ENCODE data around the gene SMIM35.

SMIM35 gene

GRCh38 chr11:118000067-118000849 lies 86.5 kb downstream of the SMIM35 start:
- no peak for DNase-seq

GRCh38 chr11:117999354-117999993 lies 87.3 kb downstream of the SMIM35 start:
- no peak for DNase-seq

DNA sequence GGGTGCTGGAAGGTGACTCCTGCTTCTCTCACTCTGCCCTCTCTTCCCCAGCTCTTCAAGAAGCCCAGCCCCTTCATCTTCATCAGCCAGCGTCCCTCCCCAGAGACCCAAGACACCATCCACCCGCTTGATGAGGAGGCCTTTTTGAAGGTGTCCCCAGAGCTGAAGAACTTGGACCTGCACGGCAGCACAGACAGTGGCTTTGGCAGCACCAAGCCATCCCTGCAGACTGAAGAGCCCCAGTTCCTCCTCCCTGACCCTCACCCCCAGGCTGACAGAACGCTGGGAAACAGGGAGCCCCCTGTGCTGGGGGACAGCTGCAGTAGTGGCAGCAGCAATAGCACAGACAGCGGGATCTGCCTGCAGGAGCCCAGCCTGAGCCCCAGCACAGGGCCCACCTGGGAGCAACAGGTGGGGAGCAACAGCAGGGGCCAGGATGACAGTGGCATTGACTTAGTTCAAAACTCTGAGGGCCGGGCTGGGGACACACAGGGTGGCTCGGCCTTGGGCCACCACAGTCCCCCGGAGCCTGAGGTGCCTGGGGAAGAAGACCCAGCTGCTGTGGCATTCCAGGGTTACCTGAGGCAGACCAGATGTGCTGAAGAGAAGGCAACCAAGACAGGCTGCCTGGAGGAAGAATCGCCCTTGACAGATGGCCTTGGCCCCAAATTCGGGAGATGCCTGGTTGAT lies 88.0 kb downstream of the SMIM35 start:
- DNase-seq: no peak

DNA sequence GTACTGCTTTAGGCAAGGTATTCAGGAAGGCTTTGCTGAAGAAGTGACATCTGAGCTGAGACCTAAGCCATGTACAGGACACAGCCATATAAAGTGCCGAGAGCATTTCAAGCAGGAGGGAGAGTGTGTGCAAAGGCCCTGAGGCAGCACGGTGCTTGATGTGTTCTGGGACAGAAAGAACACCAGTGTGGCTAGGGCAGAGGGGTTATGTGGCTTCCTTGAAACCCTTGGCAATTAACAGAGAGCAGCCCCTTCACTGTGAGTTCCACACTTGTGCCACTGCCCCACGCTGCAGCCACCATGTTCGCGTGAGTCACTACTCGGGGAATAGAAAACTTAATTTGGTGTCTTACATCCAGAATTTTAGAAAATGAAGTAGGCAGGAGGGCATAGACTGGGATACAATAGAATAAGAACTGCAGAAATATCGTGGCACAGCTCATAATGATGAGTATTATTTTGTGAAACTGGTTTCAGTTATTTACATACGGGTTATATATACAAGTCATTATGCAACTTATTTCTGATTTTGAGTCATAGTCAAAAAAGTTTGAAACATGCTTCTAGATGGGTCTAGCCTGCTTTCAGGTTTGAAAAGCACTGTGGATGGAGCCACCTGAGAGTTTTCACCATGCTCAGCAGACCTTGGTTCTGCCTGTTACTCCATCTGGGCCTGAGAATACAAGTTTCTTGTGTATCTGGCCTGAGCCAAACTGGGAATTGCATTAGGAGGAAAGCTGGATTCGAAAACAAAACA lies 88.8 kb downstream of the SMIM35 start:
- DNase-seq: no peak

- DNase-seq: no peak
Measured at GRCh38 chr11:117997406-117997805, 89.4 kb downstream of the SMIM35 start.

- DNase-seq: no peak
Measured at GRCh38 chr11:117996058-117996457, 90.7 kb downstream of the SMIM35 start.

- no peak for DNase-seq
Measured at GRCh38 chr11:117995472-117995871, 91.3 kb downstream of the SMIM35 start.

GRCh38 chr11:117993988-117994745 lies 92.6 kb downstream of the SMIM35 start:
- no peak for DNase-seq

DNA sequence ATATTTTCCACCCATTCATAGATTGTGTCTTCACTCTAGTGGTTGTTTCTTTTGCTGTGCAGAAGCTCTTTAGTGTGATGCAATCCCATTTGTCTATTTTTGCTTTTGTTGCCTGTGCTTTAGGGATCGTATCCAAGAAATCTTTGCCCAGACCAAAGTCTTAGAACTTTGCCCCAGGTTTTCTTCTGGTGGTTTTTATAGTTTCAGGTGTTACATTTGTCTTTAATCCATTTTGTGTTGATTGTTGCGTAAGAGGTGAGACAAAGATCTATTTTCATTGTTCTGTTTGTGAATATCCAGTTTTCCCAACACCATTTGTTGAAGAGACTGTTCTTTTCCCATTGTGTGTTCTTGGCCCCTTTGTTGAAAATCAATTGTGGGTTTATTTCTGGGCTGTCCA lies 94.1 kb downstream of the SMIM35 start:
- DNase-seq: no peak

- DNase-seq: no peak
Measured at GRCh38 chr11:117992136-117992535, 94.6 kb downstream of the SMIM35 start.

- DNase-seq: no peak
Measured at GRCh38 chr11:117989351-117990102, 97.2 kb downstream of the SMIM35 start.

- DNase-seq: no peak
Measured at GRCh38 chr11:117986981-117987574, 99.7 kb downstream of the SMIM35 start.

DNA sequence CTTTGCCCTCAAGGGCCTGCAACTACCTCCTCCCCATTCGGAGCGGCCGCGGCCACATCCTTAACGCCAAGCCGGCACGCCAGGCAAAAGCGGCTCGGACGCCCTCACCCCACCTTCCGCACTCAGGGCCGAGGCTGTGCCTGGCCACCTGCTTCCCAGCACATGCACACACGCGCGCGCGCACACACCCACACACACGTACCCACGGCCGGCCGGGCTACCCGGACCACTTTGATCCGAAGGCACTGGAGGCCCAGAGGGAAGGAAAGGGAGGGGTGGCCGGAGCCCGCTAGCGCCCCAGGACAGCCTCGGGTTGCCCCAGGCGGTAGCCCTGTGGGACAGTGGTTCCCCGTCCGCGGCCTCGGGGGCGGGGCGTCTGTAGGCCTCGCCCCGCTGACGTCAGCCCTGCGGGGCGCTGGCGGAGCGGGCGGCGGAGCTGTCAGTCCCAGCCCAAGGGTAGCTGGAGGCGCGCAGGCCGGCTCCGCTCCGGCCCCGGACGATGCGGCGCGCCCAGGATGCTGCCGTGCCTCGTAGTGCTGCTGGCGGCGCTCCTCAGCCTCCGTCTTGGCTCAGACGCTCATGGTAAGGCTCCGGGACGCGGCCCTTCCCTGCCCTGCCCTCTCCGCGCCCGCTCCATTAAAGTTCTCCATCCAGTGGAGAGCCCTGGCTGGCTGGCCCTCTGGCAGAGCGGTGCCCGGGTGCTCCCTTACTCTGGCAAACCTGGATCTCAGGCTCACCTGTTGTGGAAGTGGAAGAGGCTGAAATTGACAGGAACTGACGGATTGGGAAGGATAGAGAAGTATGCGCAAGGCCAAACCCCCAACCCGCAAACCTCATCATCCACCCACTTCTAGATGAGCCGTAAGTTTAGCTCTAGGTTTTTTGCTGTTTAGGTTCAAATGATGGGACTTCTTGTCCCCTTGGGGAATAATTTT lies 100.5 kb downstream of the SMIM35 start, which contains the start of gene IL10RA:
IL10RA (plus strand) TSS at position 442 of the 935 bp plus-strand sequence; CDS start at position 516, 74 bp downstream.
- no peak for DNase-seq

DNA sequence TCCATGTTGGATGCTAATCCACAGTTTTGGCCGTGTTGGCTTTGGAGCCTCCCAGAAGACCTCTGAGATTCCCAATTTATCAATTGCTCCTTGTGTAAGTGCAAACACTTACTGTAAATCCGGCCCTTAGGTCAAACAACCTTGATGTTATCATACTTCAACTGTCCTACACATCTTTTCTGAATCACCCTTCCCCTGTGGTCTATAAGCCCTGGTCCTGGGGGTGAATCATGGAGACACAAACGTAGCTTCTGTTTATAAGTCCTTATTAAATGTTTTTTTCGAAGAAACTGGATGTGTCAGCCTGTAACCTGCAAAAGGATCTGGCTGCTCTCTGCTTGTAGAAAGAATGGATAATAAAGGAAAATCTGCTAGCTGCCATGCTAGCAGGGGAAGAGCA lies 102.3 kb downstream of the SMIM35 start:
- no peak for DNase-seq

- no peak for DNase-seq
Measured at GRCh38 chr11:117983163-117983475, 103.6 kb downstream of the SMIM35 start.

DNA sequence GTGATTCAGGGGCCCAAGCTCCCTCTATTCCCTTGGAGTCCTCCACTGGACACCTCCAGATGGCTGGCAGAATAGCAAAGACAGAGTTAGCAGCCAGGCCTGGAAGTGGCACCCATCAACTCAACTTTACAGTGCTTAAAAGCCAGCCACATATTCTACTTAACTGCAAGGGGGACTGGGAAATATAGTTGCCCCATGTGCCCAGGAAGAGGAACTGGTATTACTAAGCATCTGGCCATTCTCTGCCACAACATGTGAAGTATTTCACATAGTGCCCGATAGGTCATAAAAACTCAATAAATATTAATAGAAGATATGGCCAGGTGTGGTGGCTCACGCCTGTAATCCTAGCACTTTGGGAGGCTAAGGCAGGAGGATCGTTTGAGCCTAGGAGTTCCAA lies 106.0 kb downstream of the SMIM35 start:
- no peak for DNase-seq

DNA sequence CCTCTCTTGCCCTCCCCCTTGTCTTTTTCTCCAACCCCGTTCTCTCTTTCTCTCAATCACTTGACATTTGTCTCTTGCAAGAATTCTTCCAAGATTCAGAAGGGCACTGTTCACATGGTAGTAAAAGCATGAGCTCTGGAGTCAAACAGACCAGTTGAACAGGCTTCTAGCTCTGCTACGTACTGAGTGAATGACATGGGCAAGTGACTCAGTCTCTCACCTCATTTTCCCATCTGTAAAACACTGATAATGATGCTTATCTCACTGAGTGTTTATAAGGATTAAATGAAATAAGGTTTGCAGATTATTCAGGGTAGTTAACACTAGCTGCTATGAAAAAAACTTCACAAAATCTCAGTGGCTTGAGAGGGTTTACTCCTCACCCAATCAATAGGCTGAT lies 106.5 kb downstream of the SMIM35 start:
- no peak for DNase-seq

- no peak for DNase-seq
Measured at GRCh38 chr11:117979481-117980211, 107.1 kb downstream of the SMIM35 start.

GRCh38 chr11:117978991-117979390 lies 107.8 kb downstream of the SMIM35 start:
- no peak for DNase-seq

Measured in NCI-H2081 treated with DMSO at 0.1 percent for 48 hours (cell line).